Glomerular endothelial cell (primary cell): ENCODE results near the gene DUSP2. TPM values are rescaled to one million over a fixed set of nuclear protein-coding genes. Genes with fewer than 3 reads are reported as not detected.

Source experiments
- DNase-seq: peaks from one replicate; pipeline ENCODE4 v3.0.0-alpha.2; 2011; ENCODE audit warnings: low read depth, low spot score; ENCODE audit errors: extremely low read depth
- total RNA-seq: library from RNA; depleted of rRNA; stranded (reverse); fragments of >200 nt; gene quantifications from 2 replicates; pipeline ENCODE4 v1.2.3, GENCODE V29; 2015

Gene DUSP2
- 0.10 and 0.18 TPM in 2 replicates for total RNA-seq

GRCh38 chr2:96145036-96145847 is at the start of gene DUSP2:
Gene DUSP2, minus strand, starts transcription at chr2:96145440. Its CDS starts 86 bp downstream, at chr2:96145354.
- DNase-seq: no peak

GRCh38 chr2:96191937-96192670 is 46.9 kb upstream of the DUSP2 start:
- no peak for DNase-seq

- no peak for DNase-seq
These were observed 43.7 kb upstream of the DUSP2 start for GRCh38 chr2:96188821-96189526.

GRCh38 chr2:96186562-96186961 is 41.3 kb upstream of the DUSP2 start:
- no peak for DNase-seq

GRCh38 chr2:96185516-96185915 is 40.3 kb upstream of the DUSP2 start:
- no peak for DNase-seq

- DNase-seq: no peak
These were observed 39.7 kb upstream of the DUSP2 start for GRCh38 chr2:96184989-96185388.

- no peak for DNase-seq
These were observed 38.9 kb upstream of the DUSP2 start for GRCh38 chr2:96184188-96184587.

- DNase-seq: no peak
These were observed 36.3 kb upstream of the DUSP2 start for GRCh38 chr2:96181529-96181928.

- DNase-seq: no peak
These were observed 35.3 kb upstream of the DUSP2 start for GRCh38 chr2:96180521-96180920.

GRCh38 chr2:96180002-96180401 is 34.8 kb upstream of the DUSP2 start:
- no peak for DNase-seq

- DNase-seq: no peak
These were observed 31.4 kb upstream of the DUSP2 start for GRCh38 chr2:96176661-96177060.

- no peak for DNase-seq
These were observed 30.7 kb upstream of the DUSP2 start for GRCh38 chr2:96175951-96176350.

- DNase-seq: no peak
These were observed 29.3 kb upstream of the DUSP2 start for GRCh38 chr2:96174251-96175144.

GRCh38 chr2:96171831-96172230 is 26.6 kb upstream of the DUSP2 start:
- DNase-seq: no peak

- no peak for DNase-seq
These were observed 25.4 kb upstream of the DUSP2 start for GRCh38 chr2:96170626-96171025.

GRCh38 chr2:96169868-96170507 is 24.7 kb upstream of the DUSP2 start:
- no peak for DNase-seq

GRCh38 chr2:96167407-96168013 is 22.3 kb upstream of the DUSP2 start:
- no peak for DNase-seq

GRCh38 chr2:96164459-96165184 is 19.4 kb upstream of the DUSP2 start:
- DNase-seq: no peak
